HUES6 (cell line): Measurements from ENCODE around the gene PCNP.

Source experiments
- H3K27ac ChIP-seq: 2 replicates; pipeline ENCODE4 v1.7.0; 2013; ENCODE audit warnings: low read depth, mild to moderate bottlenecking, low read length, inconsistent platforms
- H3K27me3 ChIP-seq: 2 replicates; pipeline ENCODE4 v1.6.1; 2013; ENCODE audit warnings: low read length; ENCODE audit not compliant: control insufficient read depth, insufficient read depth
- H3K36me3 ChIP-seq: 2 replicates; pipeline ENCODE4 v1.6.1; 2013; ENCODE audit warnings: low read length; ENCODE audit not compliant: control insufficient read depth, insufficient read depth
- H3K4me1 ChIP-seq: 2 replicates; pipeline ENCODE4 v1.6.1; 2013; ENCODE audit warnings: low read length; ENCODE audit not compliant: control insufficient read depth, insufficient read depth
- H3K4me3 ChIP-seq: 2 replicates; pipeline ENCODE4 v1.5.1; 2013; ENCODE audit warnings: low read depth, low read length
- H3K9ac ChIP-seq: one replicate; pipeline ENCODE4 v1.6.1; 2013; ENCODE audit warnings: mild to moderate bottlenecking, low read length
- H3K9me3 ChIP-seq: 2 replicates; pipeline ENCODE4 v1.6.1; 2013; ENCODE audit warnings: low read depth, low read length; ENCODE audit not compliant: control insufficient read depth, insufficient read depth

Gene PCNP, protein sequence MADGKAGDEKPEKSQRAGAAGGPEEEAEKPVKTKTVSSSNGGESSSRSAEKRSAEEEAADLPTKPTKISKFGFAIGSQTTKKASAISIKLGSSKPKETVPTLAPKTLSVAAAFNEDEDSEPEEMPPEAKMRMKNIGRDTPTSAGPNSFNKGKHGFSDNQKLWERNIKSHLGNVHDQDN

DNA sequence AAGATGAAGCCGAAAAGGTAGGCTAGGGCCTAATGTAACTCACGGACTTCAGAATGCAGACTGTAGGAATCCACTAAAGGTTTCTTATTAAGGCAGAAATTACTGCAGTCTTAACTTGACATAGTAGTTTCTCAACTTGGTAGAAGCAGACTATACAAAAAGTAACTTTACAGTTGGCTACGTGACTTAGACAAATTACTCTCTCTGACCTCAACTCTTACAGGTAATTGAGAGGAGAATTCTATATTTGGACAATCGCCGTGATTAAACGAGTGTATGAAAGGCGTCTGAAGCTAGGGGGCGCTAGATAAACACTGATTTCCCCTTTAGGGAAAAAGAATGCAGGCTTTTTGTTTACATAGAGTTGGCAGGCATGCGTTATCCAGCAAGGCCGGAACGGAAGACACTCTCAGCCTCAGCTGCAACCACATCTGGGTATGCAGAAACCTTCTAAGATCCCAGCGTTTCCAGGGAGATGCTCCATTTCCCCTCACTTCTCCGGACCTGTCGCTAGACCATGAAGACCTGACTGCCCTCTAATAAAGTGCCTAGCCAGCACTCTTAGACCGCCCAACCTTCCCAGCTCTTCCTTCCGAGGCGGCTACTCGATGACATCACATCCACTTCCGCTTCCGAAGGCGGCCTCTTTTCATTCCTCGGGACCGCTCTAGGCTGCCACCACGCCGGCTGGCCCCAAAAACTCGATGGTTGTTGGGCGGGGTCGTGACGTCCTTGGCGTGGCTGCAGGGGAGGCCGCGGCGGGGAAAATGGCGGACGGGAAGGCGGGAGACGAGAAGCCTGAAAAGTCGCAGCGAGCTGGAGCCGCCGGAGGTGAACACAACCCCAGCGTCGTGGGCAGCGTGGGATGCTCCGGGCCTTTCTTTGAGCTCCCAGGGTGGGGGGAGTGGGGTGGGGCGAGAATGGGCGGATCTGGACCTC lies at the start of gene PCNP:
Gene PCNP, plus strand, starts transcription at position 732 of the 939 bp plus-strand sequence. Its CDS starts 36 bp downstream, at position 768.
- Histone ChIP-seq H3K4me1 (peaks cover 7% of the 10 kb centered on the region), H3K36me3 (peaks cover 15% of the 10 kb centered on the region), H3K27ac (peak within 1 kb of the TSS; percentile 92), H3K27me3 (no peaks in the 10 kb centered on the region), H3K9me3 (no peaks in the 10 kb centered on the region), H3K4me3 (peak within 1 kb of the TSS; percentile 92), H3K9ac (peak within 1 kb of the TSS; percentile 93)

DNA sequence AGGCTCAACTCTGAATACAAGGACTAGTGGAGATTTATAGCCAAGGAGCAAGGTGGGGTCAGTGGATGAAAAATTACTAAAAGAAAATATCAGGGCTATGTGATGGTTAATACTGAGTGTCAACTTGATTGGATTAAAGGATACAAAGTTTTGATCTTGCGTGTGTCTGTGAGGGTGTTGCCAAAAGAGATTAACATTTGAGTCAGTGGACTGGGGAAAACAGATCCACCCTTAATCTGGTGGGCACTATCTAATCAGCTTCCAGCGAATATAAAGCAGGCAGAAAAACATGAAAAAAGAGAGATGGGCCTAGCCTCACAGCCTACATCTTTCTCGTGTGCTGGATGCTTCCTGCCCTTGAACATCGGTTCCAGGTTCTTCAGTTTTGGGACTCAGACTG lies 46.5 kb upstream of the PCNP start:
- no peak overlapping the region for H3K9ac ChIP-seq
- H3K27me3 ChIP-seq: no peaks in the 10 kb centered on the region
- H3K9me3 ChIP-seq: peaks cover 20% of the 10 kb centered on the region
- no peak overlapping the region for H3K4me3 ChIP-seq
- H3K27ac ChIP-seq: no peak overlapping the region
- H3K4me1 ChIP-seq: peaks cover 25% of the 10 kb centered on the region
- no peaks in the 10 kb centered on the region for H3K36me3 ChIP-seq

DNA sequence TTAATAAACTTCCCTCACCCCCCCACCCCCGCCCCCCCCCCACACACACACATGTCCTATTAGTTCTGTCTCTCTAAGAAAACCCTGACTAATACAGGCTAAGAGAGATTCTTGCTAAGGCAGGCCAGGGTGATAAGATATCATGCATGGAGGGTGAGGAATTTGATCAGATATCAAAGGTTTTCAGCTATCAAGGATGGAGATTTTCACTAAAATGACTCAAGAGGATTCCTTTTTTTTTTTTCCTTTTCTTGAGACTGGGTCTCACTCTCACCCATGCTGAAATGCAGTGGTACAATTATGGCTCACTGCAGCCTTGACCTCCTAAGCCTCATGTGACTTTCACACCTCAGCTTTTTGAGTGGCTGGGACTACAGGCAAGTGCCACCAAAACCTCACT lies 46.1 kb upstream of the PCNP start:
- no peak overlapping the region for H3K4me3 ChIP-seq
- peaks cover 20% of the 10 kb centered on the region for H3K9me3 ChIP-seq
- H3K27ac ChIP-seq: no peak overlapping the region
- no peaks in the 10 kb centered on the region for H3K36me3 ChIP-seq
- no peaks in the 10 kb centered on the region for H3K27me3 ChIP-seq
- H3K9ac ChIP-seq: no peak overlapping the region
- peaks cover 26% of the 10 kb centered on the region for H3K4me1 ChIP-seq

DNA sequence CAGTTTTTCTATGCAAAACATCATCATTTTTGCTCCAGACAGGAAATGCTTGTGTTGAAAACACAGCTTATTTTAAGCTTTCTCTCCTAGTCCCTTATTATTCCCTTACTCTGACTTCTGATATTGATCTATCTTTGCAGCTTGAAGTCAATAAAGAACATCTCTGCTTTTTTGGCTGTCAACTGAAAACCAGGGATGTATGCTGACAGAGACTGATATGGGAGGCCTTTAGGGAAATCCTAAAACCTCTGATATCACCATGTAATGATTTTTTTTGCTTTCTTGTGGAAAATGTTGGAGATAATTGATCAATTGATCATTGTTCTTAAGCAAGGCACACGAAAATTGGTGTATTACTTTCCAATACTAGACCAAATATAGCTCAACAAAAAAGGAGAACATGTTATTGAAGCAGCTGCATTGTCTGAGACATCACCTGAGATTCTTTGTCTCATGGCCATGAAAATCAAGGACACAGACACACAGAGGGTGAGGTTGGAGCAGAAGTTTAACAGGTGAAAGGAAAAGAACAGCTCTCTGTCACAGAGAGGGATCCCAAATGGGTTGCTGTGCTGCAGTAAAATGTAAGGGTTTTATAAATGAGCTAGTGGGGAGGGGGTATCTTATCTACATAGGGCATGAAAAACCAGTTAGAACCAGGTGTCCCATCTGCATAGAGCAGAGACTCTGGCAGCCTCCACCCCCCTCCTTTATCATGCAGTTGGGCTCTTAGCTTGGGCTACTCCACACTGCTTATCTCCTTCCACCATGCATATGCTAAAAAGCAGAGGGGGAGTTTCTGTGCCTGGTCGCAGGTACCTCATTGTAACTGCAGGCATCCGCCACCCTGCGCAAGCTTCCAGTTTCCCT lies 43.9 kb upstream of the PCNP start:
- peaks cover 26% of the 10 kb centered on the region for H3K4me1 ChIP-seq
- no peaks in the 10 kb centered on the region for H3K27me3 ChIP-seq
- H3K9ac ChIP-seq: no peak overlapping the region
- peaks cover 13% of the 10 kb centered on the region for H3K9me3 ChIP-seq
- H3K4me3 ChIP-seq: no peak overlapping the region; the same call in 1 of the 2 replicates
- no peaks in the 10 kb centered on the region for H3K36me3 ChIP-seq
- no peak overlapping the region for H3K27ac ChIP-seq

DNA sequence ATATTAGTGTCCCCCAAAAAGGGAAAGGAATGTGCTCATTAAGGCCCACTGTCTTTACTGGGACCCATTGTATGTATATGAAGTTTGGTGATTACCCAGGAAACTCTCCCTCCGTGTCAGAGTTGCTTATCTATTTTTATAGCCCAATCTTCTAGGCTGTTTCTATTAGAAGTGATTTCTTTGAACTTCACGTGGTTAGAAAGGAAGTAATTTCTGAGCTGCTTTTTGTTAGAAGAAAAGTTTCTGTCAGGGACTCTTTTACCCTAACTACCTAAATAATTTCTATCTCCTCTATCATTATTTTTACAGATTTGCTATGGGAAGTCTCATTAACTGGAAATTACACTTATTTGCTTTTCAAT lies 43.3 kb upstream of the PCNP start:
- Histone ChIP-seq H3K9me3 (peaks cover 9% of the 10 kb centered on the region), H3K4me1 (peaks cover 26% of the 10 kb centered on the region), H3K9ac (no peak overlapping the region), H3K27me3 (no peaks in the 10 kb centered on the region), H3K36me3 (no peaks in the 10 kb centered on the region), H3K4me3 (no peak overlapping the region; the same call in 1 of the 2 replicates), H3K27ac (peak overlapping the region; percentile 22; the same call in 1 of the 2 replicates)

DNA sequence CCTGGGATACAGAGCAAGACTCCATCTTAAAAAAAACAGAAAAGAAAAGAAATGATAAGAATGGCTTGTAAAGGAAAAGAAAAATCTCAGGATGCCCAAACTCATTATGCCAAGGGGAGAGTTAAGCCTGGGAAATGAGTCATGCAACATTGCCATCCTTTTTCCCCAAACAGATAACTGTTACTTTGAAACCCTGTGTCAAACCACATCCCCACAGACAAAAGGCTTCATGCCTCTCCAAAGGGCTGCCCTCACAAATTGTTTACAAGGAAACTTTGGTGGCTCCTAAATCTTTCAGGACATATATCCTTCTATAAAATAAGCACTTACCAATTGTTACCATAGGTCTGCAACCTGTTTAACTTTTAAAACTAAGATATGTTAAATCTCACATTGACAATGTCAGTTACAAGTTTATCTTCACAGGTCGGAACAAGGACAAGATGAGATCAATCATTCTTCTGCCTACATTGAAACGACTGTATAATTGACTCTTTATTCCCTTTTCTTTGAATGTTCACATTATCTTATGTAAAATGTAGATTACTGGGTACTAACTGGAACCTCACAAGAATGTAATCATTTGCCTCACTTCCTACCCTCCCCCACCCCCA lies 42.4 kb upstream of the PCNP start:
- H3K9me3 ChIP-seq: 0 out of 2 replicates have a peak, but pooled peaks cover 2% of the 10 kb centered on the region
- H3K9ac ChIP-seq: no peak overlapping the region
- no peak overlapping the region for H3K4me3 ChIP-seq

DNA sequence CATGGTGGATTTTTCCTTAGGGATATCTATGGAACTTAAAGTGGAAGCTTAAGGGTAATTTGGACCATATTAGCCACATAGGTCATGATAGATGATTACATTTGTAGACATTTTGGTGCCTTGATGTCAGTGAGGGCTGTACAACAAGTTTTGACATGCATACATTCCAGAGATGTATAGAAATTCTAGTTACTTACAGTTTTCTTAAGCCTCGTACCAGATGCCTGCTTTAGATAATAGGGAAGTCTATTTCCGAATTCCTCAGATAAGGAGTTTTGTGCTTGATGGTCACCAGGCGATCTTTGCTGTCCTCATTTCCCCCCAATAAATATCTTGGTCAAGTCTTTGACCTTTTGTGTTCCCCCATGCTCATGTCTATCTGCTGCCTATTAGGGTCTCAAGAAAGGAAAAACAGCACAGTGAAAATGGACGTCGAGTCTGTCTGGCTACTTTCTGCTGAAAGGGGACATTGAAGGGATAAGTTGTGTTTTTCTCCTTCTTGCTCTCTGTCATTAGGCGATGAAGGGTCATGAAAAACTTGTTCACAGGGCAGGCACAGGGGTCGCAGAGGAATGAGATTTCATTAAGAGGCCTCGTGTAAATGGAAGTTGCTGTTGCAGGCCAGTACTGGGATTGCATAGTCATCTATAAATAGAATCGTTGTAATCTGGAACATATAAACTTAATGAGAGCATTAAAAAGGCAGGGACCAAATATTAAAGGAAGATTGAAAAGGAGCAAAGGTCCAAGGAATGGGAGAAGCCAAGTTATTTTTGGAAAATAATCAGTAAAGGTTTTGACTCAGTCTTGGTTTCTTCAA lies 41.0 kb upstream of the PCNP start:
- H3K9ac ChIP-seq: no peak overlapping the region
- no peaks in the 10 kb centered on the region for H3K27me3 ChIP-seq
- 0 out of 2 replicates have a peak, but pooled peaks cover 2% of the 10 kb centered on the region for H3K9me3 ChIP-seq
- no peaks in the 10 kb centered on the region for H3K36me3 ChIP-seq
- H3K27ac ChIP-seq: no peak overlapping the region; the same call in 1 of the 2 replicates
- no peak overlapping the region for H3K4me3 ChIP-seq
- peaks cover 26% of the 10 kb centered on the region for H3K4me1 ChIP-seq

More for the DNA sequence above, 42.4 kb upstream of the PCNP start:
- Histone ChIP-seq H3K27me3 (no peaks in the 10 kb centered on the region), H3K27ac (no peak overlapping the region; the same call in 1 of the 2 replicates), H3K36me3 (no peaks in the 10 kb centered on the region), H3K4me1 (peaks cover 26% of the 10 kb centered on the region)

DNA sequence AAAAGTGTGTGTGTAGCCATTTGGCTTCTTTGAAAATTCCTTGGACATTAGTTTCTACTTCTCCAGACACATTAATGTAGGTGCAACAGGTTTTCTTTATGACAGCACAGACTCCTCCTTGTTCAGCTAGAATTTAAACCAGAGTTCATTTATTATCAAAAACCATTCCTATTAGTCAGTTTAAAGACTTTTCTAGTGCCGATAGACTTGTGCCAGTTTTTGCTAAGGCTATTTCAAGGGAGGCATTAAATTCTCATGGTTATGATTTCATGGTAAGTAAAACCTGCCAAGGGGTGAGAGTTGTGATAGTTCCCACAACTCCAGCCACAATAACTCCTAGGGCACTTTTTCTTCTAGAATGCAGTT lies 40.4 kb upstream of the PCNP start:
- peaks cover 26% of the 10 kb centered on the region for H3K4me1 ChIP-seq
- no peak overlapping the region for H3K4me3 ChIP-seq
- no peak overlapping the region for H3K9ac ChIP-seq
- 0 out of 2 replicates have a peak, but pooled peaks cover 2% of the 10 kb centered on the region for H3K9me3 ChIP-seq
- no peak overlapping the region for H3K27ac ChIP-seq
- no peaks in the 10 kb centered on the region for H3K36me3 ChIP-seq
- no peaks in the 10 kb centered on the region for H3K27me3 ChIP-seq

DNA sequence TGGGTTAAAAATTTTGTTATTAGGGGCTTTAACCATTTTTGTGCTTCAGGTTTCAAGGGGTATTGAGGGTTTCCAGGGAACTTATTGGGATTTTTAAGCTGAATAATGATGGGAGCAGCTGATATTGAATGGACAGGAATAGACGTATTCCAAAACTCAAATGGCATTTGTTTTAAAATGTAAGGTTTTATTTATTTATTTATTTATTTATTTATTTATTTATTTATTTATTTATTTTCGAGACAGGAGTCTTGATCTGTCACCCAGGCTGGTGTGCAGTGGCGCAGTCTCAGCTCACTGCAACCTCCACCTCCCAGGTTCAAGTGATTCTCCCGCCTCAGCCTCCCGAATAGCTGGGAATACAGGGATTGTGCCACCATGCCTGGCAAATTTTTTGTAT lies 38.8 kb upstream of the PCNP start:
- Histone ChIP-seq H3K9ac (no peak overlapping the region), H3K27ac (no peak overlapping the region), H3K4me3 (no peak overlapping the region), H3K4me1 (peaks cover 17% of the 10 kb centered on the region), H3K36me3 (no peaks in the 10 kb centered on the region), H3K9me3 (0 out of 2 replicates have a peak, but pooled peaks cover 2% of the 10 kb centered on the region), H3K27me3 (no peaks in the 10 kb centered on the region)

DNA sequence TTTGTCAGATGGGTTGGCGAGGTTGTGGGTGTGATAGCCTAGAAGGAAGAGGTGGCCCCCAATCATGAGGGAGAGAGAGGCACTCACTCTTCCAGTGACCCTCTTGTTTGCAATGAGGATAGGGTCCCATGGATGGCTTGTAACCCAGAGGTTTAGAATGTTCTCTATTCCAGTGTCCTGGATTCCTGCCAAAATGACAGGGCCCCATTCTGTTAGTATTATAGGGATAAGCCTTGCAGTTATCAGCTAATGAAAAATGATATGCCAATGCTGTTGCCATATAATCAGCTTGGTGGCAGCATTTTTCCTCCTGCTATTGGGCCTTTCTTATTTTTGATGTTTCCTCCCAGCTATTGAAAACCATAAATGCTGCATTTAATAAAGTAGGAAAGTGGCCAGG lies 37.7 kb upstream of the PCNP start:
- Histone ChIP-seq H3K4me3 (no peak overlapping the region), H3K36me3 (no peaks in the 10 kb centered on the region), H3K4me1 (peaks cover 10% of the 10 kb centered on the region), H3K27ac (no peak overlapping the region), H3K9ac (no peak overlapping the region), H3K9me3 (0 out of 2 replicates have a peak, but pooled peaks cover 2% of the 10 kb centered on the region), H3K27me3 (no peaks in the 10 kb centered on the region)
